GM18870 (cell line): ENCODE data around the gene RSRC1.
"Not testable (repeated sequence)": the region's sequence is repeated elsewhere in the genome, so short reads cannot be mapped to it uniquely, and the experiment has no call there.

Experiments used
- ATAC-seq: cut with Tn5 transposase; IDR thresholded peaks from one replicate; pipeline ENCODE4 v1.9.1; 2021; ENCODE audit warnings: moderate library complexity; ENCODE audit not compliant: unreplicated experiment

RSRC1 gene

GRCh38 chr3:158381262-158381868, 271.5 kb downstream of the RSRC1 start:
- no peak for ATAC-seq

GRCh38 chr3:158382479-158382878, 272.6 kb downstream of the RSRC1 start:
- no peak for ATAC-seq

- ATAC-seq = peak; percentile 92
These were observed 274.1 kb downstream of the RSRC1 start for GRCh38 chr3:158384019-158384418.

- no peak for ATAC-seq
These were observed 285.5 kb downstream of the RSRC1 start for GRCh38 chr3:158395421-158395820.

- ATAC-seq = no peak
These were observed 292.7 kb downstream of the RSRC1 start for GRCh38 chr3:158402590-158402989.

- no peak for ATAC-seq
These were observed 293.1 kb downstream of the RSRC1 start for GRCh38 chr3:158403013-158403412.

- no peak for ATAC-seq
These were observed 294.3 kb downstream of the RSRC1 start for GRCh38 chr3:158404131-158404718.

GRCh38 chr3:158405507-158405906, 295.6 kb downstream of the RSRC1 start:
- ATAC-seq = no peak

GRCh38 chr3:158407844-158408517, 298.1 kb downstream of the RSRC1 start:
- ATAC-seq = no peak

- not testable (repeated sequence) for ATAC-seq
These were observed 298.6 kb downstream of the RSRC1 start for GRCh38 chr3:158408518-158408897.

GRCh38 chr3:158418035-158418434, 308.1 kb downstream of the RSRC1 start:
- ATAC-seq = no peak

- ATAC-seq = no peak
These were observed 310.1 kb downstream of the RSRC1 start for GRCh38 chr3:158419820-158420653.

- peak; percentile 99 for ATAC-seq
These were observed 310.9 kb downstream of the RSRC1 start for GRCh38 chr3:158420654-158421396.

- no peak for ATAC-seq
These were observed 320.6 kb downstream of the RSRC1 start for GRCh38 chr3:158430448-158430847.

- no peak for ATAC-seq
These were observed 321.1 kb downstream of the RSRC1 start for GRCh38 chr3:158430968-158431367.

GRCh38 chr3:158431829-158432228, 321.9 kb downstream of the RSRC1 start:
- no peak for ATAC-seq

GRCh38 chr3:158434412-158435038, 324.6 kb downstream of the RSRC1 start:
- peak; percentile 89 for ATAC-seq

- peak; percentile 99 for ATAC-seq
These were observed 333.7 kb downstream of the RSRC1 start for GRCh38 chr3:158443632-158444031.

GRCh38 chr3:158447408-158447807, 337.5 kb downstream of the RSRC1 start:
- ATAC-seq = no peak

GRCh38 chr3:158451405-158452055, 341.6 kb downstream of the RSRC1 start:
- no peak for ATAC-seq
